ENCODE results near the gene FGF2.
A peak's percentile ranks its signal among the peaks of the same experiment; 100 is the strongest.
"Not testable (repeated sequence)": the region's sequence is repeated elsewhere in the genome, so short reads cannot be mapped to it uniquely, and the experiment has no call there.

Gene FGF2

DNA sequence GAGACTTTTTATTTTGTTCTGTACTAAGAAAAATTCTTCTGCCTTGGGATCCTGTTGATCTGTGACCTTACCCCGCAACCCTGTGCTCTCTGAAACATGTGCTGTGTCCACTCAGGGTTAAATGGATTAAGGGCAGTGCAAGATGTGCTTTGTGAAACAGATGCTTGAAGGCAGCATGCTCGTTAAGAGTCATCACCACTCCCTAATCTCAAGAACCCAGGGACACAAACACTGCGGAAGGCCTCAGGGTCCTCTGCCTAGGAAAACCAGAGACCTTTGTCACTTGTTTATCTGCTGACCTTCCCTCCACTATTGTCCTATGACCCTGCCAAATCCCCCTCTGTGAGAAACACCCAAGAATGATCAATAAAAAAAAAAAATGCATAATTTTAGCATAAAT is 13.8 kb upstream of the FGF2 start:
- not testable (repeated sequence) for FAIRE-seq; DNase-seq (ENCODE audit: low spot score)

DNA sequence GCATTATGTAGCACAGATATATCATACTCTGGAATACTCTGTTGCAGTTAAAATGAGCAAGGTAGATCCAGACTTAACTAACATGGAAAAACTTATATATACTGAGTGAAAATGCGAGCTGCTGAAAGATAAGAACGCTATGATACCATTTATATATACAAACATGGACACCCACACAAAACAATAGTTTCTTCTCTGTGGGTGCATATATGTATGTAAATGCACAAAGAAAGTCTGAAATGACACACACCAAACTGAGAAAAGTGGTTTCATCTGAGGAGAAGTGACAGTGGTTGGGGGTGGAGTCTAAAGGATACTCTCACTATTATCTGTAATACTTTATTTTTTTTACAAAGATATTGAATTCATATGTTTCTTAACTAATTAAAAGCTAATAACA is 12.2 kb upstream of the FGF2 start:
- FAIRE-seq, result no peak
- no peak for DNase-seq (ENCODE audit: low spot score)

DNA sequence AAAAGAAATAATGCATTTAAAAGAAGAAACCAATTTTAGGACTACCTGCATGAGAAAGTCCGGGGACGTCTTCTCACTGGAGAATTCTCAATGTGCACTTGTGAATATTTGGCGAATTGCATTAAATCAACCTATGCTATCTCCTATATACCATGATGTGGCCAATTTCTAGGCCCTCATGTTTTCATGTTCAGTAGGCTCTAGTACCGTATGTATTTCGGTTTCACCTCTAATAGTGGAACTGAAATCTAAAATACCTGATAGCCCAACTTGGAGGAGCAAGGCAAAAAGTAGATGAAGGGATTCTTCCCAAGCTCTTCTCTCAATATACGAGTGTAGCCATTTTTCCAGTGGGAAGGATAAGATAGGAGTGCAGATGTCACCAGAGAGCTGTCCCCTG is 11.4 kb upstream of the FGF2 start:
- DNase-seq (ENCODE audit: low spot score) (no peak), FAIRE-seq (no peak)

DNA sequence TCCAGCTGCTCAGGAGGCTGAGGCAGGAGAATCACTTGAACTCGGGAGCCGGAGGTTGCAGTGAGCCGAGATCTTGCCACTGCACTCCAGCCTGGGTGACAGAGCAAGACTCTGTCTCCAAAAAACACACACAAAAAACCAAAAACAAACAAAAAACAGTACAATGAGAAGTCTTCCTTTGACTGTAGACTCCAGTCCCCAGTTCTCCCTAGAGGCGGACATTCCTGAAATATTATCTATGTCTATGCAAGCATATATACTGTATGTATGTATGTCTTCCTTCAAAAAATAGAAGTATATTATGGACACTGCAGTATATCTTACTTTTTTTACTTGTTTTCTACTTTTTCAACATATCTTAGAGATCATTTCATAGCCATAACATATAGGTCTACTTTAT is 10.2 kb upstream of the FGF2 start:
- no peak for FAIRE-seq
- no peak for DNase-seq (ENCODE audit: low spot score)

DNA sequence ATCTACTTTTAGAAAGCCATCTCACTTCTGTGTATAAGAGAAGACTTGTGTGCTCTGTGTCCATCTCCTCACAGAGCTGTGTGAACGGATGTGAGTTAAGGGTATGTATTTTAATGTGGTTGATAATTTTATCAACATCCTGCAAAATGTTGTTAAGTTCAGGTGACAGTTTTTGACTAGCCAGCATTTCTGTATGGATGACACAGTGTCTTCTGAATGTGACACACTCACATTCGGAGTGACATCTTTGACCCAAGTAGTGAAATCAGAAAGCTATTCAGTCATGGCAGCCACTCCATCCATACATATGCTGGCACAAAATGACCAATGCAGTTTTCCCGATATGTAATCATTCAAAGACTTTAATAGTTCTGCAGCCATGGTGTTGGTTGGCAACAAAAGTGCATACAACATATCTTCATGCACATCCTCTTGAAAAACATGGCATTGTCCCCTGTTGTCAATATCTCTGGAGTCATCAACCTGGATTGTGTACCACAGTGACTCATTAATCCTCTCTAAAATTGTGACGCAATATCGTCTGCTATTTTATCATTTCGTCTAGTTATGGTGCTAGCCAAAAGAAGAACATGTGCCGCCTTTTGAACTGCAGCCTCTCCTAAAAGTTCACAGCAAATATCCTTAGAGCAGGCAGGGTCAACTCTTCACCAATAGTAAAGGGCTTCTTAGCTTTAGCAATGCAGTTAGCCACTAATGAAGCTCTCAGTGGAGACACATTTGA is 6.8 kb upstream of the FGF2 start:
- DNase-seq (ENCODE audit: low spot score) (peak; percentile 42), FAIRE-seq (no peak)

DNA sequence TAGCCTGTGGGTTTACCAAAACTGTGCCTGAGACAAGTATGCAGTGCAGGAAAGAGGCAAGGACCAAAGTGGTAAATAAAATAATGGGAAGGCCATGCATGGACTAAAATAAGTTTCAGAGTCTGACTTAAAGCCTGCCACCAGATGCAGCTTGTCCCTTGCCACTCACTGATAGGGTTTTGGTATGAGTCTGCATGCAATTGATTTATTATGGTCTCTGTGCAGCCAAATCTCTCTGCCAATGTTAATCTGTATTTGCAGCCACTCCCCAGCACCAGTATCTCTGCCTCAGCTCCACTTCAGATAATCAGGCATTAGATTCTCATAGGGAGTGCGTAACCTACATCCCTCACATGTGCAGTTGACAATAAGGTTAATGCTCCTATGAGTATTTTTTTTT is 5.5 kb upstream of the FGF2 start:
- FAIRE-seq (no peak), DNase-seq (ENCODE audit: low spot score) (no peak)

DNA sequence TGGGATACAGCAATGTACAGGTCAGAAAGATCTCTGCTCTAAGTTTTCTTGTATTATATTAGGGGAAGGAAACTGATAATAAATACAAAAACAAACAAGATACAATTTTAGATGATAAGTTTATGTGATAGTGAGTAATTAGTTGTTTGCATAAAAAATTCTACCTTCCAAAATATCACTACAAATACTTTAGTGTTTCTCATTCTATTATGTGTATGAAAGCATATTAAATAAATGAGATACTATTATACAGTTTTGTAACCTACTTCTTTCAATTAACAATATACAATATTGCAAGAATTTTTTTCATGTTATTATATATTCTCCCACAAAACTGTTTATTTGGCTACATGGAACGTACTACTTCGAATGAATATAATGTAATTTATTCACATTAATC is 4.2 kb upstream of the FGF2 start:
- FAIRE-seq, result peak; percentile 46
- DNase-seq (ENCODE audit: low spot score), result no peak

DNA sequence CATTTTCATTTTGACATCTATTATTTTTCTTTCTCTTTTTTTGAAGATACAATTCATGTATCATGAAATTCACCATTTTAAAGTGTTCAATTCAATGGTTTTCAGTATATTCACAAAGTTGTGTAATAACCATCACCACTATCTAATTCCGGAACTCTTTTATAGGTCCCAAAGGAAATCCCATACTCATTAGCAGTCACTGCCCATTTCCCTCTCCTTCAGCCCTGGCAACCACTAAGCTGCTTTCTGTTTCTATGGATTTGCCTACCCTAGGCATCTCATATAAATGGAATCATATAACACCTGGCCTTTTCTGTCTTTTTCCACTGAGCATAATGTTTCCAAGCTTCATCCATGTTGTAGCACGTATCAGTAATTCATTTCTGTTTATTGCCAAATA is 3.2 kb upstream of the FGF2 start:
- FAIRE-seq, result no peak
- no peak for DNase-seq (ENCODE audit: low spot score)

DNA sequence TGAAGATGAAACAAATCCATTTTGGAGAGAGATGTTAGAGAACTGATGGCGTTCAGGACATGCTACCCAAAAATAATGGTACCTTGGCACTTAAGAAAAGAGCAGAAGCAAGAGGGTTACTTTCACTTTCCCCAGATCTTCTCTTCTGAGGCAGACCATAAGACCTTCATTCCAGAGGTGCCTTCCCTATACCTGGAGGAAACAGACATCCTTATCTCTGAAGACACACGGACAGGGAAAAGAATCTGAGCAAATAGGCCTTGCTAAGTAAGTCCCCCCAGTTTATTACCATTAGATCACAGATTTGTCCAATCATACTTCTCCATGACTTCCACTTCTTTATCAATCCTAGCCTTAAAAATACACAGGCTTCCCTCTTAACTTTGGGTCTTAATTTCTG is 2.0 kb upstream of the FGF2 start:
- DNase-seq (ENCODE audit: low spot score), result no peak
- no peak for FAIRE-seq

DNA sequence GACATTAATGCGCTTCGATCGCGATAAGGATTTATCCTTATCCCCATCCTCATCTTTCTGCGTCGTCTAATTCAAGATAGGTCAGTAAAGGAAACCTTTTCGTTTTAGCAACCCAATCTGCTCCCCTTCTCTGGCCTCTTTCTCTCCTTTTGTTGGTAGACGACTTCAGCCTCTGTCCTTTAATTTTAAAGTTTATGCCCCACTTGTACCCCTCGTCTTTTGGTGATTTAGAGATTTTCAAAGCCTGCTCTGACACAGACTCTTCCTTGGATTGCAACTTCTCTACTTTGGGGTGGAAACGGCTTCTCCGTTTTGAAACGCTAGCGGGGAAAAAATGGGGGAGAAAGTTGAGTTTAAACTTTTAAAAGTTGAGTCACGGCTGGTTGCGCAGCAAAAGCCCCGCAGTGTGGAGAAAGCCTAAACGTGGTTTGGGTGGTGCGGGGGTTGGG is 528 bp upstream of the FGF2 start:
- DNase-seq (ENCODE audit: low spot score), result no peak
- FAIRE-seq, result no peak

DNA sequence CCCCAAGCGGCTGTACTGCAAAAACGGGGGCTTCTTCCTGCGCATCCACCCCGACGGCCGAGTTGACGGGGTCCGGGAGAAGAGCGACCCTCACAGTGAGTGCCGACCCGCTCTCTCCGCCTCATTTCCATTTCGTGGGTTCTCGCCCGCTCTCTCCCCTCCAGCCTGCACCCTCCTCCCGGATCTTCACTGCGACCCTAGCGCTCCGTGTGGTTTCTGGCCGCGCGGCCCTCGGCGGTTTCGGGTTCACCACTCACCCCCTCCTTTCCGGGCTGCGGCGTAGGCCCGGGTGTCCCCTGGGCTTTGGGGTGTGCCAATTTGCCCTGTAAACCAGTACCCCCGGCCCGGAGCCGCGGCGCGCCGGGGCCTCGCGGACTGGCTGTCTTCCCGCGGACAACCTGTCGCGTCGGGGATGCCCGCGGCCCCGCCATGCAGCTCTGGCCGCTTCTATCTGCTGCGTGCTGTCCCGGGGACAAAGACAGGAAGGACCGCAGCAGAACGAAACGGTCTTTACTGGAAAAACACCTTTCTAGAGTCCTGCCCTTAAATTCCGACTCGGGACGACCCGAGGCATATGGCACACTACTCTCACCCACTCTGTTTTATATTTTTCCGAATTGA is 737 bp downstream of the FGF2 start:
- FAIRE-seq (no peak), DNase-seq (ENCODE audit: low spot score) (peak; percentile 16)

DNA sequence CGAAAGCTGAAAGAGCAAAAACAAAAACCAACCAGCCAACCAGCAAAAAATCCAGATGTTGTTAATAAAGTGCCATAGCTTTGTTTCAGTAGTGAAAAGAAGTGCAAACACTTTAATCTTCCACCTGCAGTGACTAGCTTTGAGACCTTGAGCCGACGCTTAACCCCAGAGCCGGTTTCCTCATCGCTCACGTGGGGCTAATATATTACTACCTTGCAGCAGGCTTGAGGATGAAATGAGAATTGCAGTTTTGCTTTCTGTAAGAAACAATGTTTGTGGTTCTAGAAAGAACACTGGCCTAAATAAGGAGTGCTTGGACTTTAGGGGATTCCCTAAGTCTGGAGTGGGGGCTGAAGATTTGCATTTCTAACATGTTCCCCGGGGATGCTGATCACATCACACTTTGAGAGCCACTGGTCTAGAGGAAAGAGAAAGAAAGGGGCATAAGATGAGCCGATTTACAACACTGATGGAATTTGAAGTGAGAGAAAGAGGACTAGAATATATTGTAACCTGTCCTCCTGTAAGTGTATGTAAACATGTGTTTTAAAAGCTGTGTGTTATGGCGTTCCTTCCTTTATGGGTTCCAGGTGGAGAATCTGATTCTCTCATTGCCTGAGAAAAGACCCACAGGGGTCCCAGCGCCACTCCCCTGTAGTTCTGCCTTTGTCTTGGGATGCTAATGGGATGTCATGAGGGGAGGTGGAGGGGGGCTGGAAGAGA is 1.4 kb downstream of the FGF2 start:
- DNase-seq (ENCODE audit: low spot score) (peak; percentile 59), FAIRE-seq (peak; percentile 61)

DNA sequence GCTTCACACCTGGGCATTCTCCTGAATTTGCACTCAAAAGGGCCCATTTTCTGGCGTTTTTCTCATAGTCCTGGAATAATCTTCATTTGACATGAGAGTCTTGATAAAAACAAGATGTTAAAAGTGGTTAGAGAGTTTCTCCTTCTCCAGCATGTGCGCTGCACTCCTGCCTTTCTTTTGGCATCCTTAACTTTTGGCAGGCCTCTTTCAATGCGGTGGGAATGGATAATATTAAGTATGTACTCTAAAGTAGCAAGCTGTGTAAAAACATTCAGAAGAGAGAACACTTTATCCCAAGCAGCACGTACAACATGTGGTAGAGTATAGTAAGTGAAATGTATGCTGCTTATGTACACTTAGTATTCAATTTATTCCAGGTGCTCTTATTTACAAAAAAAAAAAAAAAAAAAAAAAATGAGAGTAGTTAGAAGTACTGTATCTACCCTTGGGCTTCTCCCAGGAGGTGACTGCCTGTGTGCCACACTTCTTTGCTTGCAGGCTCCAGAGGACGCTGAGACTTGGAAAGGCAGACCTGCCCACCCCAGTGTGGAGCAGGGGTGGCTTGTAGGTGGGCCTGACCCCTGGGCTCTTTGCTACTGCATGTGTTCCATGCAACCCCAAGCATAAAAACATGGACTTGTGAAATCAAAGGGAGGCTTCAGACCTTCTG is 3.9 kb downstream of the FGF2 start:
- DNase-seq (ENCODE audit: low spot score) (no peak), FAIRE-seq (no peak)

DNA sequence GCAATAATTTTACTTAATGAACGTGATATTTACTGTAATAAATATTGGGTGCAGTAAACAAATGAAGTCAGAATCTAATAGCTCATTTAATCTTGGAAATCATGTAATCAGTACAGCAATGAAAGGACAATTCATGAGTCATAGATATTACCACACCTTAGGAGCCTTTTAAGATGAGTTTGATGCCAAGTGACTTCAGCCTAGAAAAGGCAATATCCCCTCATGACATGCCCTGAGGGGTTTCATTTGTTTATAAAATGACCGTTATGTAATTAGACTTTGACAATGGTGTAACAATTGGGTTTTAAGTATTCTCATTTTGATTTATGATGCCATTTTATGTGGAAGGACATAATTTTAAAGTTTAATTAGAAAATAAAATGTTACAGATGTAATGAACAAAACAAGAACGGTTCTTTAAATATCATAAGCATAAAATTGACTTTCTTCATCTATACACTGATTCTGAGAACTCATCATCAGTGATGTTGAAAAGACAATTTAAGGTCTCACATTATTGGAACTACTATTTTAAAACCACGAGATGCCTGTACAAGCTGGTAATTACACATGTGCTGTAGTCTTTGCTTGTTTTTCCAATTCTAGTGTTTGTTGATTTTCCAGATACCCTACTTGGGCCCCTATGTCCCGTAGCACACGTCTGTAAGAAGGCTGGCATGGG is 5.0 kb downstream of the FGF2 start:
- FAIRE-seq, result no peak
- no peak for DNase-seq (ENCODE audit: low spot score)

DNA sequence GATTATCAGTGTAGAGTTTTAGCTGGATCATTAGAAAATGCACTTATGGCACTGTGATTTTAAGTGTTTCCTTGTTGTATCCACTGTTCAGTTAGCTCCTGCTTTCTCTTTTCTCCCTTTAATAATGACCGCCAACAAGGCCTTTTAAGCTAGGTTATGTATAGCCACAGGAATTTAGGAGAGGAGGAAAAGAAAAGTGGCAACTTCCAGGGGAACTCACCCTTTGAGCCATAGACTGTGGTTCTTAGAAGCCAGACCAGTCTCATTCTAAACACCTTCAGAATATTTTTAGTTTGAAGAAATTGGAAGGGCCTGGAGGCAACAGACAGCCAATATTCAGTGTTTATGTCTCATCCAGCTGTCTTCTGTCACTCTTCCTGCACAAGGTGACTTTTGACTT is 6.1 kb downstream of the FGF2 start:
- FAIRE-seq (no peak), DNase-seq (ENCODE audit: low spot score) (no peak)

DNA sequence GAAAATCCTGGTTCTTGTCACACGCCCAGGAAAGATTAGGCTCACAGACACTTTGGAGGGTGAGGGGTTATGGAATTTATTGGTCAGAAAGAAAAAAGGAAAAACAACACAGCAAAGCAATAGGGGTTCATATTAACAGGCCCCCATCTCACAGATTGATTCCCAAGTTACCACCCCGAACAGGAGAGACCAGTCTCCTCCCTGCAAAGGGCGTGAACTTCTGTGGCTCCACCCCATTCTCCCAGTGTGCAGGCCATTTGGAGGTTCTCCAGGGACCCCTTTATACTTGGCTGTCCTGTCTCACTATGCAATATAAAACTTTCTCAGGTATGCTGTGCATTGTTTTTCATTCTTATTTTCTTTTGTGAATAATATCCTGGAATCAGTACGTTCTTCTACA is 7.4 kb downstream of the FGF2 start:
- FAIRE-seq (no peak), DNase-seq (ENCODE audit: low spot score) (no peak)

DNA sequence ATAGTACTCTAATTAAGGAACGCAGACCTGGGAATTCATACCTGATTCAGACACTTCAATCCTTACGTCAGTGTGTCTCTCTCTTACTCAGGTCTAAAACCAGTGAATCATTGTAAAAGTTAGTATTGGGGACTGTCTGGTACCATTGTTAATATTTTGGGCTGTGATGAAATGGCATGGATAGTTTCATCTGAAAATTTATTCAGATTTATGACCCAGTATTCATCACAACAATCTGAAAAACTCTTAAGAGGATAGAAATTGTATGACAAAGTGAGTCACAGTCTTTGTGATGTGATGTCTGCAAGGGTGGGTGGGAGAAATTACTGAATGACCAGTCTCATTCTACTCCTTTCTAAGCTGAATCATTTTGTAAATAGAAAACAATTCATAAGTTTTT is 10.3 kb downstream of the FGF2 start:
- DNase-seq (ENCODE audit: low spot score), result no peak
- FAIRE-seq, result peak; percentile 76

DNA sequence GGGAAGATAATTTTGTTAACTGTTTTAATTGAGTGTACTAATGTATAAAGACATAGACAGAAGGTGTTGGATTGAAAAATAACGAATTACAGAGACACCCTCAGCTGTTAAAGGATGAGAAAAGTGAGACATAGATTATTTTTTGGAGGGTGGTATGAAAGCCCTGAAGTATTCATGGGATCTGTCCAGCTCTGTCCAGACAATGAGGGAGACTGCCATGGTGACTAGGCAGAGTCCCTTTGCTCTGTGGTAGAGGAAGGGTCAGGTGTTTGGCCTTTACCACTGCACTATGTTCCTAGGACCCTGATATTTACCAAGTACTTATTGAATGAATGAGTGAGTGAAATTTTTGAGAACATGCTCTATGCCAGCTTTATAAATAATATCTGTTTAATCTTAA is 11.4 kb downstream of the FGF2 start:
- DNase-seq (ENCODE audit: low spot score) (no peak), FAIRE-seq (no peak)

DNA sequence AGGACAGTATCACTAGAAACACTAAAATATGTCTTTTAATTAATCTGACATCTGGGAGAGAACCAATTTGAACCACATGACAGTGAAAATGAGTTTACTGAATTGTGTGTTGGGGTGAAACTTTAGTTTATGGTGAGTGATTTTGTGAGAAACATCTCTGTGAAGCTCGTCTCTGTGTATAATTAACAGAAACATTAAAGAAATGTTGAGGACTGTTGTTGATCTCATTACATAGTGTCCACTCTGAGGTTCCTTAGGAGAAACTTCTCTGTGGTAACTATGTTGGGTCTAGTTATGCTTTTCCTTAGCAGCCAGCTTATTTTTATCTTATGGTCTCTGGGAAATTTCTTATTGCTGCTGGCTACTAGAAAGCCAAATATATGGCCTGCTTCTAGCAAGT is 15.8 kb downstream of the FGF2 start:
- DNase-seq (ENCODE audit: low spot score) (no peak), FAIRE-seq (no peak)

DNA sequence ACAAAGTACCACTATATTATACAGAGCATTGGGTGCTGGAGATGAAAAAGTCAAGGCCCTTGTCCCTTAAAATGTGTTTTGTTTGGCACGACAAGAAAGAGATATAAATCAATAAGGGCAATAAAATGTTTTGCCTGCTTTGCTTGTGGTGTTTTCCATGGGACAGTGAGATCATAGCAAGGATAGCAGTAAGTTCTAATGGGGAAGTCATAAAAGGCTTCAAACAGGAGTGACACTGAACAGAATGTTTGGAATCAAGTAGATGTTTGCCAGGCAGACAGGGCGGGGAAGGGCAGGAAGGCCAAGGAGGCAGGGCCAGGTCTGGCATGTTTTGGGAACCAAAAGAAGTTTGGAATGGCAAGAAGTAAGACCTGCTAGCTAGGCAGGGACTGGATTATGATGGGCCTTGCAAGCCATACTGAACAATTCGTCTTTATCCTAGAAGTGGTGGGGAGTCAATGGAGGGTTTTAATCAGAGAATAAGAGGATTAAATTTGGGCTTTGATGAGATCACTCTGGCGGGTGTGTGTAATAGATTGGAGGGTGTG is 16.4 kb downstream of the FGF2 start:
- DNase-seq (ENCODE audit: low spot score), result no peak
- FAIRE-seq, result no peak

DNA sequence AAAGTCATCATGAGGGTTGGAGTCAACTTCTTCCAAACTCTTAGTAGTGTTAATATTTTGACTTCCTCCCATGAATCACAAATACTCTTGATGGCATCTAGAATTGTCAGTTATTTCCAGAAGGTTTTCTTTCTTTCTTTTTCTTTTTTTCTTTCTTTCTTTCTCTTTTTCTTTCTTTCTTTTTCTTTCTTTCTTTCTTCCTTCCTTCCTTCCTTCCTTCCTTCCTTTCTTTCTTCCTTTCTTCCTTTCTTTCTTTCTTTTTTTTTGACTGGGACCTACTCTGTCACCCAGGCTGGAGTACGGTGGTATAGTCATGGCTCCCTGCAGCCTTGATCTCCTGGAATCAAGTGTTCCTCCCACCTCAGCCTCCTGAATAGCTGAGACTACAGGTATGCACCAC is 17.8 kb downstream of the FGF2 start:
- not testable (repeated sequence) for DNase-seq (ENCODE audit: low spot score); FAIRE-seq

Measured in RCC 7860 (cell line).